ENCODE data around the gene SLC22A7.

DNA sequence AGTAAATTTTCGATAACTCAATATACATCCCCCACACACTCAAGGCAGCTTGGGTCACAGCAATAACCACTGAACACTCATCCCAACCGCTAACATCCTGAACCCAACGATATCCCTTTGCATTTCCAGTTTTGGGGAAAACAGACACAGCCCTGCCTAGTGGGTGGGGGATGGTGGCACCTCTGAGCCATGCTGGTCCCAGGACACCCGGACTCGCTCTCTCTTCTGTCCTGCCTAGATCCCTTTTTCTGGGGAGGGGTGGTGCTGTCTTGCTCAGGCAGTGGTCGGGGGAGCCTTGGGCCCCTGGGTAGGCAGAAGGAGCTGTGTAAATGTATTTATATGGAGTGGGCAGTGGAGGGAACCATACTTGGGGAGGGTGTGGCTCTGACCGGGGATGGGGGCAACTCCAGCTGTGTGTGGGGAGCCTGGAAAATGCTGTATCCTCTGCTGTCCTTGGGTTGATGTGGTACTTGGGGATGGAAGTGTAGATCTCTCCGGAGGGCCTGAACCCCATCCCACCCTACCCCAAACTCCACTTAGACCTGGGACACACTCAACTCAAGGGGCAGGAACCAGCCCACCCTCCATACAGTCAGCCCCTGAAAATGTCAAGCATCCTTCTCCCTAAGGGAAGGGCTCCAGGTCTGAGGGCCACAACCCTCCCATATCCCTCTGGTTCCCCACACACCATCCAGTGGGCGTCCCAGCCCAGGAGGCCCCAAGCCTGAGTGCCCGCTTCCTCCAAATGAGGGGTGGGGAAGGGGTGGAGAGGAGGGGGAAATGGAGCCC is 23.7 kb upstream of the SLC22A7 start:
- TF ChIP-seq, protein P1, sequence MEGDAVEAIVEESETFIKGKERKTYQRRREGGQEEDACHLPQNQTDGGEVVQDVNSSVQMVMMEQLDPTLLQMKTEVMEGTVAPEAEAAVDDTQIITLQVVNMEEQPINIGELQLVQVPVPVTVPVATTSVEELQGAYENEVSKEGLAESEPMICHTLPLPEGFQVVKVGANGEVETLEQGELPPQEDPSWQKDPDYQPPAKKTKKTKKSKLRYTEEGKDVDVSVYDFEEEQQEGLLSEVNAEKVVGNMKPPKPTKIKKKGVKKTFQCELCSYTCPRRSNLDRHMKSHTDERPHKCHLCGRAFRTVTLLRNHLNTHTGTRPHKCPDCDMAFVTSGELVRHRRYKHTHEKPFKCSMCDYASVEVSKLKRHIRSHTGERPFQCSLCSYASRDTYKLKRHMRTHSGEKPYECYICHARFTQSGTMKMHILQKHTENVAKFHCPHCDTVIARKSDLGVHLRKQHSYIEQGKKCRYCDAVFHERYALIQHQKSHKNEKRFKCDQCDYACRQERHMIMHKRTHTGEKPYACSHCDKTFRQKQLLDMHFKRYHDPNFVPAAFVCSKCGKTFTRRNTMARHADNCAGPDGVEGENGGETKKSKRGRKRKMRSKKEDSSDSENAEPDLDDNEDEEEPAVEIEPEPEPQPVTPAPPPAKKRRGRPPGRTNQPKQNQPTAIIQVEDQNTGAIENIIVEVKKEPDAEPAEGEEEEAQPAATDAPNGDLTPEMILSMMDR (IDR thresholded peaks at IDR 0.05), result no peak
- TF ChIP-seq POLR2A (IDR thresholded peaks at IDR 0.05), result no peak
